Activated T-helper 17 cell treated with anti-CD3 and anti-CD28 coated beads, Interleukin-2, amount 50 U/mL, for 72 hours (primary cell): Measurements from ENCODE around the gene ZNF284. TPM values are rescaled to one million over a fixed set of nuclear protein-coding genes. Genes with fewer than 3 reads are reported as not detected.

Experiments used
- total RNA-seq, 2 donors: library from RNA; stranded (reverse); gene quantifications; one replicate each; pipeline ENCODE4 v1.2.3, GENCODE V29; 2022

ZNF284 gene
- total RNA-seq, 2 donors from 2014 or later: 1.2 to 3.6 TPM

Other genes starting within 250 kb of the ZNF284 start
- gene ZNF283, start 244.8 kb upstream of the ZNF284 start, total RNA-seq: 10 to 100 TPM in 1 of 2 donors, 1 to 10 TPM in 1; 7.7 to 12.3 TPM
- gene ZNF404, start 188.2 kb upstream of the ZNF284 start, total RNA-seq: 1 to 10 TPM; 1.5 to 2.1 TPM
- gene ZNF45, start 136.9 kb upstream of the ZNF284 start, total RNA-seq: 10 to 100 TPM; 10.7 to 17.8 TPM
- gene ZNF221, start 120.9 kb upstream of the ZNF284 start, total RNA-seq: 1 to 10 TPM; 1.2 to 4.2 TPM
- gene ZNF155, start 88.0 kb upstream of the ZNF284 start, total RNA-seq: 1 to 10 TPM; 3.6 to 9.7 TPM
- 1 to 10 TPM; 4.5 to 5.0 TPM for gene ZNF230, start 69.2 kb upstream of the ZNF284 start, total RNA-seq
- 1 to 10 TPM; 1.6 to 3.6 TPM for gene ZNF222, start 46.8 kb upstream of the ZNF284 start, total RNA-seq
- 1 to 10 TPM in 1 of 2 donors, not detected in 1; 2.5 TPM for gene ZNF223, start 20.1 kb upstream of the ZNF284 start, total RNA-seq
- 10 to 100 TPM; 17.5 to 29.5 TPM for gene ZNF224, start 22.2 kb downstream of the ZNF284 start, total RNA-seq
- gene ZNF225, start 41.2 kb downstream of the ZNF284 start, total RNA-seq: 1 to 10 TPM; 1.5 to 3.5 TPM
- gene ZNF234, start 69.4 kb downstream of the ZNF284 start, total RNA-seq: 10 to 100 TPM in 1 of 2 donors, 1 to 10 TPM in 1; 4.9 to 10.9 TPM
- gene ZNF226, start 92.9 kb downstream of the ZNF284 start, total RNA-seq: 10 to 100 TPM in 1 of 2 donors, 1 to 10 TPM in 1; 9.2 to 14.5 TPM
- gene ZNF227, start 140.4 kb downstream of the ZNF284 start, total RNA-seq: 10 to 100 TPM; 16.7 to 25.7 TPM
- gene ZNF233, start 187.7 kb downstream of the ZNF284 start, total RNA-seq: under 1 TPM in 1 of 2 donors, not detected in 1; 0.19 TPM
- 1 to 10 TPM; 3.6 to 4.2 TPM for gene ZNF235, start 232.9 kb downstream of the ZNF284 start, total RNA-seq